ENCODE data around the gene TIGAR.

Gene TIGAR

GRCh38 chr12:4274396-4275015 lies 46.5 kb upstream of the TIGAR start:
- H3K36me3 ChIP-seq (ENCODE audit: control insufficient read depth in 4 of 4, insufficient read depth in 4 of 4, low read length in 3 of 4): peaks cover 6 to 37% (median 30%) of the 10 kb centered on the region in 4 experiments
- POLR2A ChIA-PET: no interaction called here
- peak overlapping the region; percentile 87 to 98 (median 95) for H3K4me3 ChIP-seq (ENCODE audit: control insufficient read depth in 1 of 7, extremely low read depth in 1 of 7, insufficient read depth in 4 of 7, low read depth in 2 of 7, low read length in 6 of 7)
- 0% methylated on average over 22 of the region's 42 CpGs for WGBS (ENCODE audit: insufficient coverage)
- H3K27ac ChIP-seq (ENCODE audit: insufficient read depth in 1 of 2, low read depth in 1 of 2, low read length in 2 of 2, poor library complexity in 1 of 2, severe bottlenecking in 2 of 2): peak overlapping the region; percentile 77 to 86
- H3K27me3 ChIP-seq (replicated peaks in 2 of 5; ENCODE audit: control insufficient read depth in 4 of 5, insufficient read depth in 5 of 5, low read length in 4 of 5): no peaks in the 10 kb centered on the region
- peaks cover 6 to 75% (median 64%) of the 10 kb centered on the region in 4 experiments for H3K4me1 ChIP-seq (ENCODE audit: control extremely low read depth in 1 of 4, control insufficient read depth in 4 of 4, insufficient read depth in 4 of 4, low read length in 3 of 4)
- CTCF ChIA-PET: interaction anchor here (6.9 to 12.1 kb wide), 4 partner anchors 160 to 390 kb away, joined by 48 to 125 read pairs (median 78); no protein-coding TSS in a partner anchor
- peak in 1 of 3 donors; percentile 38 for DNase-seq
- no peaks in the 10 kb centered on the region for H3K9me3 ChIP-seq (ENCODE audit: control extremely low read depth in 1 of 5, control insufficient read depth in 4 of 5, insufficient read depth in 2 of 5, low read depth in 1 of 5, low read length in 4 of 5)

DNA sequence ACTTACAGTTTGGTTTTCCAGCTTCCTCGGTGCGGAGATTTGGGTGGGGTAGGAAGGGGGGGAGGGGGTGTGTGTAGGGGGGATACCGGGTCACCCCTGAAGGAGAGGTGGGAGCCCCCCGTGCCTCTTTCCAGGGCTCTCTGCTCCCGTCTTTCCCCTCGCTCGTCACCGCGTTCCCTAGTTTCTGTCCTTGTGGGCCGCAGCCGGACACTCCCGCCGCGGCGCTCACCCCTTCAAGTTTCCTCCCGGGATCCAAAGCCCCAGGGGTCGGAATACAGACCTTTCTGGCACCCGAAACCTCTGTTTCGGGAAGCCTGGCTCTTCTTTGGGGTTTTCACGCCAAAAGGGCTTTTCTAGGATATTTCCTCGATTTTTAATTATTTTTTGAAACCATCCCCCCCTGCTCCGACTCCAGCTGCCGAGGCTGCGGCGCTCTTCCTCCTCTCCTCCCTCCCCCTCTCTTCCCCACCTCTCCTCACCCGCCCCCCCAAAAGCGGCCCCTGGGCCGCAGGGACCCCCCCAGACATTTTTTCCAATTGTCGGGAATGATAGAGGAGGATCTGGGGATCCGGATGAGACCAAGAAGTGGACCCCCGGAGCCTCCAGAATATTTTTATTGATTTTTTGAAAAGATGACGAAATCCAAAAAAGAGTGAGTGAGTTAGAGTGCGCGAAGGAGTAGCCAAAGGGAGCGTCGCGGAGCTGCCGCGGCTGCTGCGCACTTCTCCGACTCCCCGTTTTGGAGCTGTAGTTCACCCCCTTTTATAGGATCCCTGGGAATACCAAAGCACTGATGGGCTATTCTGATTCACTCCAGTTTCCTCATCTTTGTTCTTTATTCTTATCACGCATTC lies 45.8 kb upstream of the TIGAR start:
- Histone ChIP-seq H3K4me3 (ENCODE audit: control insufficient read depth in 1 of 7, extremely low read depth in 1 of 7, insufficient read depth in 4 of 7, low read depth in 2 of 7, low read length in 6 of 7) (peak overlapping the region; percentile 87 to 98 (median 95)), H3K4me1 (ENCODE audit: control extremely low read depth in 1 of 4, control insufficient read depth in 4 of 4, insufficient read depth in 4 of 4, low read length in 3 of 4) (peaks cover 6 to 77% (median 60%) of the 10 kb centered on the region in 4 experiments), H3K27me3 (replicated peaks in 2 of 5; ENCODE audit: control insufficient read depth in 4 of 5, insufficient read depth in 5 of 5, low read length in 4 of 5) (no peaks in the 10 kb centered on the region), H3K36me3 (ENCODE audit: control insufficient read depth in 4 of 4, insufficient read depth in 4 of 4, low read length in 3 of 4) (peaks cover 6 to 45% (median 36%) of the 10 kb centered on the region in 4 experiments), H3K27ac (ENCODE audit: insufficient read depth in 1 of 2, low read depth in 1 of 2, low read length in 2 of 2, poor library complexity in 1 of 2, severe bottlenecking in 2 of 2) (peak overlapping the region; percentile 33 to 86), H3K9me3 (ENCODE audit: control extremely low read depth in 1 of 5, control insufficient read depth in 4 of 5, insufficient read depth in 2 of 5, low read depth in 1 of 5, low read length in 4 of 5) (no peaks in the 10 kb centered on the region)
- ChIA-PET CTCF (interaction anchor here (0.9 to 12.1 kb wide), 23 partner anchors 11 to 396 kb away, joined by 3 to 125 read pairs (median 11); no protein-coding TSS in a partner anchor), POLR2A (interaction anchor here (0.5 to 0.7 kb wide), 2 partner anchors 29 to 282 kb away, joined by 3 to 4 read pairs; no protein-coding TSS in a partner anchor)
- WGBS (ENCODE audit: insufficient coverage): under 1% methylated on average over 28 of the region's 43 CpGs
- DNase-seq: peak in 1 of 3 donors; percentile 52

DNA sequence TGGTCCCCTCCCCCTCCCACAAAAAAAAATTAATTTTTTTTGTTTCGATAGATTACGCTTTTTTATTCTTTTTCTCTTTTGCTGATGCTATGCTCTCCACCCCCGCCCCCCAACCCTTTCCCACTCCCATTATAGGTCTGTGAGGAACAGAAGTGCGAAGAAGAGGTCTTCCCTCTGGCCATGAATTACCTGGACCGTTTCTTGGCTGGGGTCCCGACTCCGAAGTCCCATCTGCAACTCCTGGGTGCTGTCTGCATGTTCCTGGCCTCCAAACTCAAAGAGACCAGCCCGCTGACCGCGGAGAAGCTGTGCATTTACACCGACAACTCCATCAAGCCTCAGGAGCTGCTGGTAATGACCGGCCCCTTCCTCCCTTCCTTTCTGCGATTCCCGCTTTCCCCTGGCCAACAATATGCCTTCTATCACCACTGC lies 45.1 kb upstream of the TIGAR start:
- POLR2A ChIA-PET: interaction anchor here (0.5 to 1.7 kb wide), 3 partner anchors 30 to 283 kb away, joined by 3 to 4 read pairs (median 4); no protein-coding TSS in a partner anchor
- peaks cover 6 to 73% (median 55%) of the 10 kb centered on the region in 4 experiments for H3K4me1 ChIP-seq (ENCODE audit: control extremely low read depth in 1 of 4, control insufficient read depth in 4 of 4, insufficient read depth in 4 of 4, low read length in 3 of 4)
- peaks cover 8 to 51% (median 40%) of the 10 kb centered on the region in 4 experiments for H3K36me3 ChIP-seq (ENCODE audit: control insufficient read depth in 4 of 4, insufficient read depth in 4 of 4, low read length in 3 of 4)
- H3K9me3 ChIP-seq (ENCODE audit: control extremely low read depth in 1 of 5, control insufficient read depth in 4 of 5, insufficient read depth in 2 of 5, low read depth in 1 of 5, low read length in 4 of 5): no peaks in the 10 kb centered on the region
- H3K27me3 ChIP-seq (replicated peaks in 2 of 5; ENCODE audit: control insufficient read depth in 4 of 5, insufficient read depth in 5 of 5, low read length in 4 of 5): no peaks in the 10 kb centered on the region
- H3K4me3 ChIP-seq (ENCODE audit: control insufficient read depth in 1 of 7, extremely low read depth in 1 of 7, insufficient read depth in 4 of 7, low read depth in 2 of 7, low read length in 6 of 7): peak overlapping the region in 6 of 7 experiments; percentile 87 to 98 (median 95)
- WGBS (ENCODE audit: insufficient coverage): 81% methylated on average over 11 of the region's 14 CpGs
- DNase-seq: no peak
- peak overlapping the region in 1 of 2 experiments; percentile 86 for H3K27ac ChIP-seq (ENCODE audit: insufficient read depth in 1 of 2, low read depth in 1 of 2, low read length in 2 of 2, poor library complexity in 1 of 2, severe bottlenecking in 2 of 2)
- CTCF ChIA-PET: interaction anchor here (0.8 to 12.1 kb wide), 31 partner anchors 11 to 397 kb away, joined by 3 to 125 read pairs (median 8); no protein-coding TSS in a partner anchor

DNA sequence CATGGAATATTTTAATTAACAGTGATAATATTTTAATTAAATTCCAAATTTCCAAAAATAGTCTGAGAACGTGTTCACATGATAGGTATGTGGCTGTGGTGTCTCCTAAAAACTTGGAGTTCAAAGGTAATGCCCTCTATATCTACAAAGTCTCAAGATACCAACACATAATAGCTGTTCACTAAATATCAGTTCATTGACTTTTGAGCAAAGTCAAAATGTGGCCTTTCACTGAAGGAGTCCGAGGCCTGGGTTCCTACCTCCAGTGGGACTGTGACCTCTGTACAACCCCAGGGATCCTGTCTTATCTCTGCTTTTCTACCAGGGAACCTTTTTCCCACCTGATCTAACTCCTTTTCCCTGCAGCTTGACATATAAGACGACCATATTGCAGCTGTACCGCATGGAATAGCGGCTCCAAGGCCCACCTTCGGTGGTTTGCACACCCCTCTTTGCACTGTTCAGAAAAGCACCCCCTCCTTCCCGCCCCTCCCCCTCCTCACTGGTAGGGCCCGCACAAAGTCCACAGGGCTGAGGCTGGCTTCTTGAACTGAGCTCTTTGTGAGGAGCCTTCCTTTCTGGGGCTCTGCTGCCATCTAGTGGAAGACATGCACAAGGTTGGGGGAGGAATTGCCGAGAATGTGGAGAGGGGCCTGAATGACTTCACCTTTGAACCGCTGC lies 44.3 kb upstream of the TIGAR start:
- Histone ChIP-seq H3K27ac (ENCODE audit: insufficient read depth in 1 of 2, low read depth in 1 of 2, low read length in 2 of 2, poor library complexity in 1 of 2, severe bottlenecking in 2 of 2) (no peak overlapping the region), H3K27me3 (replicated peaks in 2 of 5; ENCODE audit: control insufficient read depth in 4 of 5, insufficient read depth in 5 of 5, low read length in 4 of 5) (no peaks in the 10 kb centered on the region), H3K9me3 (ENCODE audit: control extremely low read depth in 1 of 5, control insufficient read depth in 4 of 5, insufficient read depth in 2 of 5, low read depth in 1 of 5, low read length in 4 of 5) (no peaks in the 10 kb centered on the region), H3K4me1 (ENCODE audit: control extremely low read depth in 1 of 4, control insufficient read depth in 4 of 4, insufficient read depth in 4 of 4, low read length in 3 of 4) (peaks cover 6 to 66% (median 48%) of the 10 kb centered on the region in 4 experiments), H3K4me3 (ENCODE audit: control insufficient read depth in 1 of 7, extremely low read depth in 1 of 7, insufficient read depth in 4 of 7, low read depth in 2 of 7, low read length in 6 of 7) (peak overlapping the region in 3 of 7 experiments; percentile 92 to 98 (median 94)), H3K36me3 (ENCODE audit: control insufficient read depth in 4 of 4, insufficient read depth in 4 of 4, low read length in 3 of 4) (peaks cover 12 to 59% (median 48%) of the 10 kb centered on the region in 4 experiments)
- WGBS (ENCODE audit: insufficient coverage): 5% methylated on average over 7 of the region's 10 CpGs
- POLR2A ChIA-PET: interaction anchor here (0.6 to 1.8 kb wide), 8 partner anchors 8 to 417 kb away, joined by 3 to 6 read pairs (median 4); no protein-coding TSS in a partner anchor
- DNase-seq: peak; percentile 92 to 95 (median 94)
- CTCF ChIA-PET: interaction anchor here (0.7 to 12.1 kb wide), 49 partner anchors 8 to 408 kb away, joined by 3 to 125 read pairs (median 6); no protein-coding TSS in a partner anchor

- H3K27me3 ChIP-seq (replicated peaks in 2 of 5; ENCODE audit: control insufficient read depth in 4 of 5, insufficient read depth in 5 of 5, low read length in 4 of 5): no peaks in the 10 kb centered on the region
- peaks cover 6 to 64% (median 47%) of the 10 kb centered on the region in 4 experiments for H3K4me1 ChIP-seq (ENCODE audit: control extremely low read depth in 1 of 4, control insufficient read depth in 4 of 4, insufficient read depth in 4 of 4, low read length in 3 of 4)
- DNase-seq: no peak
- ChIA-PET CTCF (interaction anchor here (0.7 to 12.1 kb wide), 43 partner anchors 9 to 409 kb away, joined by 3 to 125 read pairs (median 6); no protein-coding TSS in a partner anchor), POLR2A (interaction anchor here (0.6 to 1.8 kb wide), 7 partner anchors 9 to 418 kb away, joined by 3 to 6 read pairs (median 4); no protein-coding TSS in a partner anchor)
- WGBS (ENCODE audit: insufficient coverage): 7% methylated on average over 5 of the region's 6 CpGs
- no peak overlapping the region for H3K27ac ChIP-seq (ENCODE audit: insufficient read depth in 1 of 2, low read depth in 1 of 2, low read length in 2 of 2, poor library complexity in 1 of 2, severe bottlenecking in 2 of 2)
- H3K36me3 ChIP-seq (ENCODE audit: control insufficient read depth in 4 of 4, insufficient read depth in 4 of 4, low read length in 3 of 4): peaks cover 12 to 63% (median 52%) of the 10 kb centered on the region in 4 experiments
- peak overlapping the region in 1 of 7 experiments; percentile 10 for H3K4me3 ChIP-seq (ENCODE audit: control insufficient read depth in 1 of 7, extremely low read depth in 1 of 7, insufficient read depth in 4 of 7, low read depth in 2 of 7, low read length in 6 of 7)
- H3K9me3 ChIP-seq (ENCODE audit: control extremely low read depth in 1 of 5, control insufficient read depth in 4 of 5, insufficient read depth in 2 of 5, low read depth in 1 of 5, low read length in 4 of 5): no peaks in the 10 kb centered on the region
These were observed 43.8 kb upstream of the TIGAR start for GRCh38 chr12:4277205-4277543.

DNA sequence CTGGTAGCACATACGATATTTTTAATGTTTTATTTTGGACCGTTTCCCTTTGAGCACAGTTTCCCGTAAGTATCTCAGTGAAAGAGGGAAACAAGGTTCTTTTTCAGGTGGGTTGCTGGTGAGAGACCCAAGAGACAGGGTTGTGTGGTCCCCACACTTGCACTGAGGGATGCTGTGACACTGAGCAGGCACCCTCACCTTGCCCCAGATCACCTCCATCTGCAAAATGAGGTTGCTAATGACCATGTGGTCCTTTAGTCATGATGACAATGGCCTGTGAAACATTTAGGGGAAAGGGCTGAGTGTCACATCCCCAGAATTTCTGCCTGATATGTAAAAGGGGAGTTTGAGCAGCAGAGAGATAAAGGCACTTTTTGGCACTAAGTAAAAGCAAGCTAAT lies 43.2 kb upstream of the TIGAR start:
- ChIA-PET POLR2A (interaction anchor here (0.7 to 1.8 kb wide), 3 partner anchors 9 to 315 kb away, joined by 3 to 5 read pairs (median 4); no protein-coding TSS in a partner anchor), CTCF (interaction anchor here (0.7 to 12.1 kb wide), 32 partner anchors 9 to 410 kb away, joined by 3 to 125 read pairs (median 7); no protein-coding TSS in a partner anchor)
- Histone ChIP-seq H3K9me3 (ENCODE audit: control extremely low read depth in 1 of 5, control insufficient read depth in 4 of 5, insufficient read depth in 2 of 5, low read depth in 1 of 5, low read length in 4 of 5) (no peaks in the 10 kb centered on the region), H3K36me3 (ENCODE audit: control insufficient read depth in 4 of 4, insufficient read depth in 4 of 4, low read length in 3 of 4) (peaks cover 12 to 70% (median 59%) of the 10 kb centered on the region in 4 experiments), H3K4me1 (ENCODE audit: control extremely low read depth in 1 of 4, control insufficient read depth in 4 of 4, insufficient read depth in 4 of 4, low read length in 3 of 4) (peaks cover 6 to 57% (median 40%) of the 10 kb centered on the region in 4 experiments), H3K27me3 (replicated peaks in 2 of 5; ENCODE audit: control insufficient read depth in 4 of 5, insufficient read depth in 5 of 5, low read length in 4 of 5) (no peaks in the 10 kb centered on the region), H3K4me3 (ENCODE audit: control insufficient read depth in 1 of 7, extremely low read depth in 1 of 7, insufficient read depth in 4 of 7, low read depth in 2 of 7, low read length in 6 of 7) (no peak overlapping the region), H3K27ac (ENCODE audit: insufficient read depth in 1 of 2, low read depth in 1 of 2, low read length in 2 of 2, poor library complexity in 1 of 2, severe bottlenecking in 2 of 2) (no peak overlapping the region)
- DNase-seq: no peak
- 92% methylated on average over 2 of the region's 3 CpGs for WGBS (ENCODE audit: insufficient coverage)

All from common myeloid progenitor, CD34-positive (primary cell).